ENCODE results near the gene NFIX.

- TF ChIP-seq CTCF (conservative IDR thresholded peaks at IDR 0.05 in 1 of 2, IDR thresholded peaks at IDR 0.05 in 1 of 2; ENCODE audit: low read depth in 1 of 2, low read length in 2 of 2) = no peak
- no peak for TF ChIP-seq EZH2 (IDR thresholded peaks at IDR 0.05; ENCODE audit: low read length, missing control alignments)
Observed at GRCh38 chr19:13127051-13127450, 131.8 kb downstream of the NFIX start.
